Keratinocyte (primary cell): ENCODE results near the gene MTHFD1L.

Source experiments
- CTCF ChIP-seq, 3 experiments: IDR thresholded peaks in 1 of 3; conservative IDR thresholded peaks in 1 of 3; optimal IDR thresholded peaks in 1 of 3; 2 replicates in 2 of 3; 3 replicates in 1 of 3; pipeline versions ENCODE3 to v1.5.1; 2011; ENCODE audit warnings: low read length in 3 of 3, mild to moderate bottlenecking in 3 of 3, moderate library complexity in 2 of 3, control low read depth in 1 of 3, inconsistent platforms in 1 of 3; ENCODE audit not compliant: insufficient read depth in 2 of 3; ENCODE audit errors: extremely low read depth in 1 of 3
- EZH2 ChIP-seq: IDR thresholded peaks from one replicate; pipeline ENCODE4 v1.6.1; 2012; ENCODE audit warnings: inconsistent platforms, mild to moderate bottlenecking, low read length, moderate library complexity

DNA sequence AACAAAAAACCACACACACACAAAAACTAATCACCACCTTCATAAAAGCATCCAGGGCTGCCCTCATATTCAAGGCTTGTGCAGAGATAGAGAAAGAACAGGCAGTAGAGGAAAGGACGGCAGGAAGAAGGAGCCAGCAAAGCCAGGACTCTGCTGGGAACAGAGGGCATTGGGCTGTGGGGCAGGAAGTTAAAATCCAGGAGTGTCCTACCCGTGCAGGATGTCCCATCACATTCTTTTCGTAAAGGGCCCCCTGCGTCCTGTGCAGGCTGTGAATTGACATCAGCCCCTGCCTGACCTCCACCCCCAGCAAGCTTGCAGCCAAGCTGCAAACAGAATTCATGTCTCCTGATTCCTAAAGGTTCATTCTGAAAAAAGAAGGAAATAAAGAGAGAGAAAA is 277.8 kb downstream of the MTHFD1L start:
- TF ChIP-seq CTCF (optimal IDR thresholded peaks at IDR 0.05 in 1 of 3, IDR thresholded peaks at IDR 0.05 in 1 of 3, conservative IDR thresholded peaks at IDR 0.05 in 1 of 3; ENCODE audit: extremely low read depth in 1 of 3, insufficient read depth in 2 of 3, low read length in 3 of 3) (no peak), EZH2 (no peak)
